Thymus (tissue), 11 donors: ENCODE measurements around the gene ZNF487. TPM values are rescaled to one million over a fixed set of nuclear protein-coding genes. Genes with fewer than 3 reads are reported as not detected.

Experiments used
- DNase-seq, 9 donors: peaks; one replicate each; pipeline ENCODE4 v3.0.0-alpha.2; 2013; ENCODE audit warnings: low spot score in 9 of 9, low read depth in 6 of 9, missing footprints in 1 of 9
- H3K27ac ChIP-seq, 2 donors: one replicate each; pipeline ENCODE4 v1.5.1; 2013; ENCODE audit warnings: control low read depth in 1 of 2, low read depth in 1 of 2, low read length in 1 of 2, mild to moderate bottlenecking in 1 of 2, moderate library complexity in 1 of 2
- H3K27me3 ChIP-seq, 2 donors: one replicate each; pipeline ENCODE4 v1.5.1; 2013; ENCODE audit warnings: low read length in 1 of 2; ENCODE audit not compliant: control insufficient read depth in 2 of 2, insufficient read depth in 1 of 2
- H3K36me3 ChIP-seq, 2 donors: one replicate each; pipeline ENCODE4 v1.5.1; 2013; ENCODE audit warnings: low read length in 1 of 2, mild to moderate bottlenecking in 1 of 2, moderate library complexity in 1 of 2; ENCODE audit not compliant: control insufficient read depth in 2 of 2, insufficient read depth in 2 of 2
- H3K4me1 ChIP-seq, 2 donors: one replicate each; pipeline ENCODE4 v1.5.1; 2013; ENCODE audit warnings: low read length in 2 of 2; ENCODE audit not compliant: control insufficient read depth in 2 of 2, insufficient read depth in 2 of 2
- H3K4me3 ChIP-seq, 2 donors: one replicate each; pipeline ENCODE4 v1.5.1; 2013; ENCODE audit warnings: low read length in 2 of 2, control low read depth in 1 of 2, mild to moderate bottlenecking in 1 of 2
- H3K9me3 ChIP-seq, 2 donors: one replicate each; pipeline ENCODE4 v1.5.1; 2013; ENCODE audit warnings: low read length in 1 of 2, mild to moderate bottlenecking in 1 of 2; ENCODE audit not compliant: control insufficient read depth in 2 of 2, insufficient read depth in 1 of 2
- WGBS: extraction: QIAGEN DNeasy Blood & Tissue Kit; methylation state at CpG from one replicate; pipeline ENCODE4 v1.1.7; 2013; 5-methylcytosine and 5-hydroxymethylcytosine counted together
- polyA plus RNA-seq: library from polyadenylated mRNA; stranded (reverse); fragments of 200-250 nt; gene quantifications from one replicate; pipeline ENCODE4 v1.2.3, GENCODE V29; 2013
- total RNA-seq: library from RNA; stranded (reverse); fragments of 120-200 nt; gene quantifications from one replicate; pipeline ENCODE4 v1.2.4, GENCODE V29; 2013
- donor health status: healthy.

The ZNF487 gene
- total and polyA plus RNA-seq, 2 donors, result 4.9 to 11.6 TPM

DNA sequence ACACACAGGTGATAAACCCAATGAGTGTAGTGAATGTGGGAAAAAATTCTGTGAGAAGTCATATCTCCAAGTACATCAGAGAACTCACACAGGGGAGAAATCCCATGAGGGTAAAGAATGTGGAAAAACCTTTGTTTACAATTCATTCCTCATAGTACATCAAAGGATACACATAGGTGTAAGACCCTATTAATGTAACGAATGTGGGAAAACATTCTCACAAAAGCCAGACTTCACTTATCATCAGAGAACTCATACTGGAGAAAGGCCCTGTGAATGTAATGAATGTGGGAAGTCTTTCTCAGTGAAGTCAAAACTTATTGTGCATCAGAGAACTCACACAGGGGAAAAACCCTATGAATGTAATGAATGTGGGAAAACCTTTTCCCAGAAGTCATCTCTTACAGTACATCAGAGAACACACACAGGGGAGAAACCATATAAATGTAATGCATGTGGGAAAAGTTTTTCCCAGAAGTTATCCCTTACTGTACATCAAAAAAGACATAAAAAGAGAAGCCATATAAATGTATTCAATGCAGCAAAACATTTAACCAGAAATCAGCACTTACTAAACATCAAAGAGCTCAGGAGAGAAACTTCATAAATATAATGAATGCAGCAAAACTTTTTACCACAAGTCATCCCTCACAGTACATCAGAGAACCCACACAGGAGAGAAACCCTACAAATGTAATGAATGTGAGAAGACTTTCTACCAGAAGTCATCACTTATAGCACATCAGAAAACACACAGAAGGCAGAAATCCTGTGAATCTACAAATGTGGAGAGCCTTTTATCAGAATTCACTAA, 87.7 kb downstream of the ZNF487 start:
- Histone ChIP-seq H3K9me3 (peaks cover 1 to 8% of the 10 kb centered on the region in 2 donors), H3K27me3 (no peaks in the 10 kb centered on the region), H3K4me1 (no peaks in the 10 kb centered on the region), H3K36me3 (no peaks in the 10 kb centered on the region), H3K27ac (no peak overlapping the region), H3K4me3 (no peak overlapping the region)
- WGBS, result 97% methylated on average over 1 of the region's 1 CpG
- no peak for DNase-seq

Other genes starting within 250 kb of the ZNF487 start
- 0.90 TPM for gene RASGEF1A, start 170.0 kb upstream of the ZNF487 start, total RNA-seq
- 1.3 TPM for gene RASGEF1A, start 170.0 kb upstream of the ZNF487 start, polyA plus RNA-seq
- gene FXYD4, start 65.5 kb upstream of the ZNF487 start, total RNA-seq, result 0.14 TPM
- 0.59 TPM for gene FXYD4, start 65.5 kb upstream of the ZNF487 start, polyA plus RNA-seq
- 235 TPM for gene HNRNPF, start 27.9 kb upstream of the ZNF487 start, total RNA-seq
- gene HNRNPF, start 27.9 kb upstream of the ZNF487 start, polyA plus RNA-seq, result 136 TPM
- 5.8 TPM for gene ZNF239, start 137.5 kb downstream of the ZNF487 start, total RNA-seq
- gene ZNF239, start 137.5 kb downstream of the ZNF487 start, polyA plus RNA-seq, result 3.2 TPM
- gene ZNF485, start 169.3 kb downstream of the ZNF487 start, total RNA-seq, result 3.5 TPM
- 3.3 TPM for gene ZNF485, start 169.3 kb downstream of the ZNF487 start, polyA plus RNA-seq
- 52.8 TPM for gene ZNF32, start 211.8 kb downstream of the ZNF487 start, total RNA-seq
- 88.7 TPM for gene ZNF32, start 211.8 kb downstream of the ZNF487 start, polyA plus RNA-seq